HTERT RPE-1 (cell line): Measurements from ENCODE around the gene TDRD9.
"Not testable (repeated sequence)": the region's sequence is repeated elsewhere in the genome, so short reads cannot be mapped to it uniquely, and the experiment has no call there.

Experiments used
- in situ Hi-C: fragments of 300-500 bp; cut with MboI; formaldehyde crosslinking; loops from 4 replicates; pipeline ENCODE4 v1.14.3; 2020; ENCODE audit warnings: low sequenced_read_pairs

The TDRD9 gene

DNA sequence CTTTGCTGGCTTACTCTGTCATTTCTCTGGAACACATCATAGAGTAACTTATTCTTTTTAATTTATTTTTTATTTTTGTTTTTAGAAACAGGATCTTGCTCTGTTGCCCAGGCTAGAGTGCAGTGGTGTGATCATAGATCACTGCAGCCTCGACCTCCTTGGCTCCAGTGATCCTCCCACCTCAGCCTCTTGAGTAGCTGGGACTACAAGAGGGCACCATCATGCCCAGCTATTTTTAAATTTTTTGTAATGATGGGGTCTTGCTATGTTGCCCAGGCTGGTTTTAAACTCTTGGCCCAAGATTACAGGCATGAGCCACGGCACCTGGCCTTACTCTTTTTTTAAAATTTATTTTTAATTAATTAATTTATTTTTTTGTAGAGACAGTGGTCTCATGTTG is 46.3 kb downstream of the TDRD9 start:
- in situ Hi-C loops, result no loop called here

- in situ Hi-C loops, result not testable (repeated sequence)
These were observed 52.5 kb downstream of the TDRD9 start for GRCh38 chr14:103980623-103981238.

DNA sequence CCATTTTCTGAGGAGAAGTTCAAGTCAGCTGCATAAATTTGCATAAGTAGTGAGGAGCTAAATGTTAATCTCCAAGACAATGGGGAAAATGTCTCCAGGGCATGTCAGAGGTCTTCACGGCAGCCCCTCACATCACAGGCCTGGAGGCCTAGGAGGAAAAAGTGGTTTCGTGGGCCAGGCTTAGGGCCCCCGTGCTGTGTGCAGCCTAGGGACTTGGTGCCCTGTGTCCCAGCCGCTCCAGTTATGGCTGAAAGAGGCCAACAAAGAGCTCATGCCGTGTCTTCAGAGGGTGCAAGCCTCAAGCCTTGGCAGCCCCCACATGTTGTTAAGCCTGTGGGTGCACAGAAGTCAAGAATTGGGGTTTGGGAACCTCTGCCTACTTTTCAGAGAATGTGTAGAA is 55.9 kb downstream of the TDRD9 start:
- in situ Hi-C loops, result no loop called here

GRCh38 chr14:103989034-103989433 is 60.8 kb downstream of the TDRD9 start:
- in situ Hi-C loops, result no loop called here

DNA sequence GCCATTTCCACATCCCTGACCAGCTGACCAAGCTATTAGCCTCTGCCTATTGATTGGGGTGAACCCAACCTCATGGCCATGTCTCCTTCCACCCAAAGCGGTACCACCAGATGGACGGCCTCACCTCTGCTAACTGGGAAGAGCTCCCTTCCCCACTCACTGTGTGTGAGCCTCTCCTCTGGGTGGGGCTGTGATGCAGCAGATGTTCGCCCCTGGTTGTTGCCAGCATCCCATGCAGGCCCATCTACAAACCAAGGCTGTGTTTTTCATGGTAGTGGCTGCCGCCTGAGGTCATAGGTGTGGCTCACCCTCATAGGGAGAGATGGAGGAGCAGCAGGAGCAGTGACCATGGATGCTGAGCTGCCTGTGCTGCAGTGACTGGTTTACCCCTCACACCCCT is 61.7 kb downstream of the TDRD9 start:
- in situ Hi-C loops, result no loop called here

- in situ Hi-C loops, result no loop called here
These were observed 66.4 kb downstream of the TDRD9 start for GRCh38 chr14:103994535-103995184.

- in situ Hi-C loops, result no loop called here
These were observed 67.6 kb downstream of the TDRD9 start for GRCh38 chr14:103995876-103996275.

DNA sequence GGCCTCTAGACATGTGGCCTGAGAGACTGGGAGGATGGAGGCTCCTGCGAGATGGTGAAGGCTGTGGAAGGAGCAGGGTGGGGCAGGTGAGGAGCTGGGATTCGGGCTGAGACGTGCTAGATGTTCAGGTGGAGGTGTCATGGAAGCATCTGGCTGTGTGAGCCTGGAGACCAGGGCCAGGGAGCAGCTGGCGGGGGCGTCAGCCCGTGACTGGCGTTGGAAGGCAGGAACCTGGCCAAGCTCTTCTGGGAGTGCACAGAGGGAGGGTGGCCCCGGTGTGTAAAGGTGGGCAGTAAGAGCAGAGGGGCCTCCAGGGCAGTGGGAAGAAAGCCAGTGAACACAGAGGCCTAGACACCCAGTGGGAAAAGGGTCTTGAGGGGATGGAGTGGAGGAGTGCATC is 69.1 kb downstream of the TDRD9 start:
- in situ Hi-C loops, result no loop called here

- in situ Hi-C loops, result no loop called here
These were observed 69.8 kb downstream of the TDRD9 start for GRCh38 chr14:103998027-103998426.

DNA sequence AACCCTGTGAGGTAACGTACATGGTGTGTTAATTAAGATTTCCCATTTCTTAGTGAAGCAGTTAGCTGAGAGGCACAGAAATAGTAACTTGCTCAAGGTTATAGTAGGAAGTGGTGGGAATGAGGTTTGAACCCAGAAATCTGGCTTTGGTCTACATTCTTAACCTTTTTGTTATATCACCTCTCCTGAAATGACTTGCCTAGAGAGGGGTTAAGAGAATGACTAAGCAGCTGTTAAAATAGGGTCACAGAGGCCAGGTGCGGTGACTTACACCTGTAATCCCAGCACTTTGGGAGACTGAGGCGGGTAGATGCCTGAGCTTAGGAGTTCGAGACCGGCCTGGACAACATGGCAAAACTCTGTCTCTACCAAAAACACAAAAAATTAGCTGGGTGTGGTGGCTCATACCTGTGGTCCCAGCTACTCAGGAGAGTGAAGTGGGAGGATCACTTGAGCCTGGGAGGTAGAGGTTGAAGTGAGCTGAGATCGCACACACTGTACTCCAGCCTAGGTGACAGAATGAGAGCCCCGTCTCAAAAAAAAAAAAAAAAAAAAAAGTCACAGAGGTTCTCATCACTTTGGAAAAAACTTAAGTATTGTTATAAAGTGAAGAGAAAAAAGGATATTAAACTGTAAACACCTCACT is 71.7 kb downstream of the TDRD9 start:
- in situ Hi-C loops, result no loop called here

DNA sequence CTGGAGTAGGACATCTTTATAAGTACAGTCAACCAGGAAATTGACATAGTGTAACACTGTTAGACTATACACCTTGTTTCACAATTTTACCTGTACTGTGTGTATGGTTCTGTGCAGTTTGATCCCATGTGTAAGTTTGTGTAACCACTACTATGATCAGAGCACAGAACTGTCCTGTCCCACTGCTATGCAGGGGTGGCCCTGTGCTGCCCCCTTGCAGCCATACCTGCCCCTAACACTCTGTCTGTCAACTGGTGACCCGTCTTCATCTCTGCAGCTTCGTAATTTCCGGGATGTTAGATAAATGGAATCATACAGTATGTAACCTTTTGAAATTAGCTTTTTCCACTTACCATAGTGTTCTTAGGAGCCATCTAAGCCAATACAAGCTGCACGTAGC is 72.7 kb downstream of the TDRD9 start:
- in situ Hi-C loops, result no loop called here

DNA sequence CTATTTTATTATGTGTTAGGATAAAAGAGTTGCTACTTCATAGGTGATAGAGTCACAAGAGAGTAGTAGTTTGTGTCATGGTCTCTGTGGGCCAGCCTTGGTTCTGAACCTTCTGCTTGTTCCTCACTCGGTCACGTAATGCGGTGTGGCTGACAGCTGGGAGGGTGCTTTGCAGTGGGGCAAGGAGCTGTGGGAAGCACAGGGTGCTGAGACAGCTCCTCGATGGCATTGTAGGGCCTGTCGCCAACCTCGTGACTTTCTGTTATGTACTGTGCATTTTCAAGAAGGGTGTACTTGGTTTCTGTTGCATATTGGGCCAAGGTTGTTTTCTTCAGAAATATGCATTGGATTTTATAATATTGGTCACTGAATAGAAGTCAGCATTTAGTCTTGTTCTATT is 75.4 kb downstream of the TDRD9 start:
- in situ Hi-C loops, result no loop called here

GRCh38 chr14:104004849-104005248 is 76.6 kb downstream of the TDRD9 start:
- in situ Hi-C loops, result no loop called here

- in situ Hi-C loops, result no loop called here
These were observed 77.2 kb downstream of the TDRD9 start for GRCh38 chr14:104005489-104005888.

DNA sequence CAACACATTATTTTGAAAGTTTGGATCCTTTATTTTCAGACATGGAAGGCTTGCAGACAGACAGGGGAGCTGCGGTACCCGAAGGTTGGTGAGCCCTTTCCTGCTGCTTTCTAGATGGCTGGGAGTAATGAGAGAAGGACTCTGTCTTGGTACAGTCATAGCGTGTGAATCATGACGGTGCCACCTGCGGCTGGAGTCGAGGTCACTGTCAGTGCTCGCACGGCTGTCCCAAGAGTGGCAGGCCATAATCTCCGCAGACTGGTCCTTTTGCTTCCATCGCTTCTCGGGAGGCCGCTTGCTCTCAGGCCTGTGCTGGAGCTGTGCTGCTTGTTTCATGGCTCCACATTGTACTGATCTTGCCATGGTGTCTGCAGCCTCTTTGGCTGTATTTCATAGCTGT is 78.9 kb downstream of the TDRD9 start:
- in situ Hi-C loops, result no loop called here

- in situ Hi-C loops, result no loop called here
These were observed 81.0 kb downstream of the TDRD9 start for GRCh38 chr14:104009297-104009696.

GRCh38 chr14:104011824-104012517 is 83.7 kb downstream of the TDRD9 start:
- in situ Hi-C loops, result no loop called here

GRCh38 chr14:104014764-104015163 is 86.5 kb downstream of the TDRD9 start:
- in situ Hi-C loops, result no loop called here

DNA sequence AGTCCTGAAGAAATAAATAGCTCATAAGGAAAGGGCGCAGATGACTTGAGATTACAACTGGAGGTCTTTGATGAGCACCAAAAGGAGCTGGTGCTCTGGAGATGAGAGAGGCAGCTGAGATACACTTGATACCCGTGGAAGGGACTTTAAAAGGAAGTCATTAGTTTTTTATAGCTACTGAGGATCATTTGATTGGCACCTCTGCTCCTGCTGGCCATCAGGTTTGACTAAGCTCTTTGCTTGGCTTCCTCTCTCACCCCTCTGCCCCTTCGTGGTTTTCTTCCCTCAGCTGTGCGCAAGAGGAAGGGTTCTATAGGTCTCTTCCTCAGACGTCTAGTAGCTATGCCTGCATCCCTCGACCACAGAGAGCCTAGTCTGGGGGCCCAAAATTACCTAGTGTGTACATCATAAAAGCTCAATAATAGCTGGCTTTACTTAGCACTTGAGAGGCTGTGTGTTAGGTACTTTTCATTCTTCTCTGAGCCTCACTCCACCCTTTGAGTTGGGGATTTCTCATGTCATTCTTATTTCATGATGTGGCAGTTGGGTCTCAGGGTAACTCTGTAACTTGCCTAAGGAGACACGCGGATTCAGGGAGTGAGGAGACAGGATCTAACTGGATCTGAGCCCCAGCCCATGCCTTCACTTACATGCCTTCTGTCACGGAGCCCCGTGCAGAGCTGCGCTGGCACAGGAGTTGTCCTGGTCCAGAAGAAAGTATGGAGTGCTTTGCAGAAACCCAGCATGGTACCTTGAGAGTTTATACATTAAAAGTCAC is 88.8 kb downstream of the TDRD9 start:
- in situ Hi-C loops, result no loop called here

DNA sequence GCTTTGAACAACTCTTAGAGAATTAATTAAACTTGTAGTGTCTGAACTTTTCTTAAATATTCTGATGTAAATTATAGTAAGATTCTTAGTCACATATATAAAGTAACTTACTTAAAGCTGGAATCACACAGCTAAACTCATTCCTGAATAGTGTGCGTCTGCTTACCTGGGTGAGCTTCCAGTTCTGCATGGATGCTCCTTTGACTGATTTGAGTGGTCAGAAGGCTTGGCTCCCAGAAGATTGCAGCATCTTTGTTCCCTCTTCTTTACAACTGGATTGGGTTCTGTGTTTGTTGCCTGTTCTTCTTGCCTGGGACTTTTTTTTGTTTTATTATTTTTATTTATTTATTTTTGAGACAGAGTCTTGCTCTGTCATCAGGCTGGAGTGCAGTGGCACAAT is 90.8 kb downstream of the TDRD9 start:
- in situ Hi-C loops, result no loop called here

DNA sequence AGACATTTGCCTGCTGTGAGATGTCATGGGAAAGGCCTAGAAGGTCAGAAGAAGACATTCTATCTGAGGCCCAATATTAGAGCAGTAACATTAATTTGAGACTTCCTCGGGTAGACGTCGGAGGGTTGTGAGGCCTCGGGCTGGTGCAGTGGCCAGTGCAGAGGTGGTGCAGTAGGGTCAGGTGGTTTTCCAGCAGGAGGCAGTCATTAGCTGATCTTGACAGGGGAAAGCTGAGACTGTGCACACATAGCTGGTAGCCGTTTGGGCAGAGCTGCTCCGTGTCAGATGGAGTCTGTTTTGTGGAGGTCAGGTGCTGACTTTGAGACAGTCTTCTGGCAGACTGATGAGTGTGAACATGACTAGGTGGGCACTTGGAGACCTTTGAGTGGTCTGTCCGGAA is 91.5 kb downstream of the TDRD9 start:
- in situ Hi-C loops, result no loop called here
